Ishikawa (cell line): ENCODE data around the gene ELOVL7.

Source experiments
- CEBPB ChIP-seq: IDR thresholded peaks from 2 replicates; pipeline ENCODE4 v1.6.1; 2012
- CREB1 ChIP-seq: IDR thresholded peaks from 2 replicates; pipeline ENCODE4 v1.6.1; 2012; ENCODE audit warnings: low read depth
- EGR1 ChIP-seq: IDR thresholded peaks from 2 replicates; pipeline ENCODE4 v1.6.1; 2012
- EP300 ChIP-seq: IDR thresholded peaks from 2 replicates; pipeline ENCODE4 v1.6.1; 2012; ENCODE audit warnings: borderline replicate concordance
- FOXM1 ChIP-seq: IDR thresholded peaks from 2 replicates; pipeline ENCODE4 v1.6.1; 2012; ENCODE audit warnings: low read depth, borderline replicate concordance
- NFIC ChIP-seq: IDR thresholded peaks from 2 replicates; pipeline ENCODE4 v1.6.1; 2012
- RAD21 ChIP-seq: IDR thresholded peaks from 2 replicates; pipeline ENCODE4 v1.6.1; 2012; ENCODE audit warnings: low read depth
- TAF1 ChIP-seq: IDR thresholded peaks from 2 replicates; pipeline ENCODE4 v1.6.1; 2012; ENCODE audit warnings: low read depth, mild to moderate bottlenecking
- TCF12 ChIP-seq: IDR thresholded peaks from 2 replicates; pipeline ENCODE4 v1.6.1; 2012; ENCODE audit warnings: low read depth
- TEAD4 ChIP-seq: IDR thresholded peaks from 2 replicates; pipeline ENCODE4 v1.6.1; 2012
- YY1 ChIP-seq: IDR thresholded peaks from 2 replicates; pipeline ENCODE4 v1.6.1; 2012; ENCODE audit warnings: low read depth
- ZBTB7A ChIP-seq: IDR thresholded peaks from 2 replicates; pipeline ENCODE4 v1.6.1; 2012; ENCODE audit warnings: low read depth
- TF ChIP-seq, protein P1 (sequence below): IDR thresholded peaks from 2 replicates; pipeline ENCODE4 v1.6.1; 2012; ENCODE audit warnings: low read depth, mild to moderate bottlenecking
- TF ChIP-seq, protein P2 (sequence below): IDR thresholded peaks from 2 replicates; pipeline ENCODE4 v1.6.1; 2012
- TF ChIP-seq, protein P3 (sequence below): IDR thresholded peaks from 2 replicates; pipeline ENCODE4 v1.6.1; 2012

Gene ELOVL7

DNA sequence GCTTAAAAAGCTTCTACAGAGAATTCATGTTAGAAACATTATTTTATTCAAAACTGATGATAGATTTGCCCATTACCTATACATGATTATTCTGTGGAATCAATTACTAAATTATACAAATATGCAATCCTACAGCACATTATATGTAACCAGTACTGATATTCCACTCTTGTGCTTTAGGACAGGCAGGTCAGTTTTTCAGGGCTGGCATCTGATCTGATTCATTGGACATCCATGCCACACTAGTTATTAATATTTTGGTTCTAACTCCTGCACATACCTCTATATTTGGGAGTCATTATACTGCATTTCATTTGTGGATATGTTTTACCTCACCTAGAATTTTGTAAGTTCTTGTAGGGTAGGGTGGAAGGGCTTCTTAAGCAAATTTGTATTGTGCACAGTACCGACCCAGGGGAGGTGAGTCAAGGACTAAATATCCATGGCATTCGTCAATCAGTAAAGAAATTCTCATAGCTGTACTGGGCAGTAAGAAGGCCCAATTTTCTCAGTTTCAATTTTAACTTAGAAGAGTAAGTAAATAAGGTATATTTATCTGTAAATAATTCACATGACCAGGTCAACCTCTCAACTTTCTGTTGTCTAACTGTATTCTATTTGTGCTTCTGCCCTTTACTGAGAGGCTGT is 33.5 kb downstream of the ELOVL7 start:
- no peak for TF ChIP-seq NFIC
- peak; percentile 82 for TF ChIP-seq TEAD4

DNA sequence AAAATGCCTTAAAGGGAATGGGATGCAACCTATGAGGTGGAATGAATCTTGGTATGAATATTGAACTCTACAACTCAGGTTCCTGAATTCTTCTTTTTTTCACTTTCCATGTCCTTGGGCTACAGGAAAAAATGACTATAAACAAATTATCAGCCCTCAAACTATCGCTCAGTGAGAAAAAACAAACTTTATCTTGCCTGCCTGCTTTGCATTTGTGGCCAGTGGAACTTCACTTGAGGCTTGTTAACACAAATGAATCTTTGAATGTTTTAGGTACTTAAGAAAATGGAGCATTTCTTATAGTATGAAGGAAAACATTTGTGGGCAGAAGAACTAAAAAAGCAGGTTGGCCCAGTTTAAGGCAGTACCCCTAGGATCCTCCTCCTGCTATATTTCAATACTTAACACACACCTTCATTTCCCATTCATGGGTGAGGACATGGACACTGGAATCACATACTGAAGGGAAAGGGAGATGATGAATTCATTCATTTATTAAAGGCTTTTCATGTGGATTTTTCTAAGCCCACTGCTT is 34.1 kb downstream of the ELOVL7 start:
- no peak for TF ChIP-seq TAF1
- no peak for TF ChIP-seq ZBTB7A
- no peak for TF ChIP-seq TCF12
- no peak for TF ChIP-seq RAD21
- no peak for TF ChIP-seq YY1
- no peak for TF ChIP-seq FOXM1
- TF ChIP-seq, protein P1, sequence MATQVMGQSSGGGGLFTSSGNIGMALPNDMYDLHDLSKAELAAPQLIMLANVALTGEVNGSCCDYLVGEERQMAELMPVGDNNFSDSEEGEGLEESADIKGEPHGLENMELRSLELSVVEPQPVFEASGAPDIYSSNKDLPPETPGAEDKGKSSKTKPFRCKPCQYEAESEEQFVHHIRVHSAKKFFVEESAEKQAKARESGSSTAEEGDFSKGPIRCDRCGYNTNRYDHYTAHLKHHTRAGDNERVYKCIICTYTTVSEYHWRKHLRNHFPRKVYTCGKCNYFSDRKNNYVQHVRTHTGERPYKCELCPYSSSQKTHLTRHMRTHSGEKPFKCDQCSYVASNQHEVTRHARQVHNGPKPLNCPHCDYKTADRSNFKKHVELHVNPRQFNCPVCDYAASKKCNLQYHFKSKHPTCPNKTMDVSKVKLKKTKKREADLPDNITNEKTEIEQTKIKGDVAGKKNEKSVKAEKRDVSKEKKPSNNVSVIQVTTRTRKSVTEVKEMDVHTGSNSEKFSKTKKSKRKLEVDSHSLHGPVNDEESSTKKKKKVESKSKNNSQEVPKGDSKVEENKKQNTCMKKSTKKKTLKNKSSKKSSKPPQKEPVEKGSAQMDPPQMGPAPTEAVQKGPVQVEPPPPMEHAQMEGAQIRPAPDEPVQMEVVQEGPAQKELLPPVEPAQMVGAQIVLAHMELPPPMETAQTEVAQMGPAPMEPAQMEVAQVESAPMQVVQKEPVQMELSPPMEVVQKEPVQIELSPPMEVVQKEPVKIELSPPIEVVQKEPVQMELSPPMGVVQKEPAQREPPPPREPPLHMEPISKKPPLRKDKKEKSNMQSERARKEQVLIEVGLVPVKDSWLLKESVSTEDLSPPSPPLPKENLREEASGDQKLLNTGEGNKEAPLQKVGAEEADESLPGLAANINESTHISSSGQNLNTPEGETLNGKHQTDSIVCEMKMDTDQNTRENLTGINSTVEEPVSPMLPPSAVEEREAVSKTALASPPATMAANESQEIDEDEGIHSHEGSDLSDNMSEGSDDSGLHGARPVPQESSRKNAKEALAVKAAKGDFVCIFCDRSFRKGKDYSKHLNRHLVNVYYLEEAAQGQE: no peak
- TF ChIP-seq EP300: no peak
- no peak for TF ChIP-seq EGR1
- no peak for TF ChIP-seq CREB1
- no peak for TF ChIP-seq NFIC
- TF ChIP-seq, protein P2, sequence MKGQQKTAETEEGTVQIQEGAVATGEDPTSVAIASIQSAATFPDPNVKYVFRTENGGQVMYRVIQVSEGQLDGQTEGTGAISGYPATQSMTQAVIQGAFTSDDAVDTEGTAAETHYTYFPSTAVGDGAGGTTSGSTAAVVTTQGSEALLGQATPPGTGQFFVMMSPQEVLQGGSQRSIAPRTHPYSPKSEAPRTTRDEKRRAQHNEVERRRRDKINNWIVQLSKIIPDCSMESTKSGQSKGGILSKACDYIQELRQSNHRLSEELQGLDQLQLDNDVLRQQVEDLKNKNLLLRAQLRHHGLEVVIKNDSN: no peak
- no peak for TF ChIP-seq CEBPB
- no peak for TF ChIP-seq TEAD4
- TF ChIP-seq, protein P3, sequence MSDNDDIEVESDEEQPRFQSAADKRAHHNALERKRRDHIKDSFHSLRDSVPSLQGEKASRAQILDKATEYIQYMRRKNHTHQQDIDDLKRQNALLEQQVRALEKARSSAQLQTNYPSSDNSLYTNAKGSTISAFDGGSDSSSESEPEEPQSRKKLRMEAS: no peak

DNA sequence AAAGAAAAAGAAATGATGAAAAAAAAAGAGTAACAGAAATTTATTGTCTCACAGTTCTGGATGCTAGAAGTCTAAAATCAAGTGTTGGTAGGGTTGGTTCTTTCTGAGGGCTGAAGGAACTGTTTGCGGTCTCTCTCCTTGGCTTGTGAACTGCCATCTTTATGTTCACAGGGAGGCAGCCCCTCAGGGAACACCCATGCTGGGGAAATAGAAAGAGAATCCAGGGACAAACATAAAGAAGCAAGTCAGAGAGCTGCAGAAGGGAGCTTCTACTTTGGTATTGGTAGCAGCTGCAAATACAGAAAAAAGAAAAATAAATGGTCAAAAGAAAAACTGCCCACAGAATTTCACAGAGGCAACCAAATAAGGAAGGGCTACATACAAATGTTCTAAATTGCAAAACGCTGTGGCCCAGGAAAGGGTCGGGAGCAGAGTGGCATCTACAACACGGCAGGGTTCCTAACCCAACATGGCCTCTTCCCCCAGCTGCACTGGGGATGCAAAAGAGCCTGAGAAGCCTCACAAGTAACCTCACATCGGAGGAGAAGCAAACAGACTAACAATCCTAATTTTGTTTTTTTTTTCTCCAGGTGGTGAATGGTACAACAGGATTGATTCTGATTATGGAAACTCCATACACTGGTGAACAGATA is 37.4 kb downstream of the ELOVL7 start:
- TF ChIP-seq FOXM1: no peak
- no peak for TF ChIP-seq TEAD4
- no peak for TF ChIP-seq RAD21
- no peak for TF ChIP-seq ZBTB7A
- no peak for TF ChIP-seq CEBPB
- TF ChIP-seq, protein P2: no peak
- TF ChIP-seq CREB1: no peak
- TF ChIP-seq, protein P3: no peak
- no peak for TF ChIP-seq EGR1
- no peak for TF ChIP-seq TCF12
- TF ChIP-seq, protein P1: no peak
- TF ChIP-seq EP300: no peak
- no peak for TF ChIP-seq NFIC
- TF ChIP-seq TAF1: no peak

DNA sequence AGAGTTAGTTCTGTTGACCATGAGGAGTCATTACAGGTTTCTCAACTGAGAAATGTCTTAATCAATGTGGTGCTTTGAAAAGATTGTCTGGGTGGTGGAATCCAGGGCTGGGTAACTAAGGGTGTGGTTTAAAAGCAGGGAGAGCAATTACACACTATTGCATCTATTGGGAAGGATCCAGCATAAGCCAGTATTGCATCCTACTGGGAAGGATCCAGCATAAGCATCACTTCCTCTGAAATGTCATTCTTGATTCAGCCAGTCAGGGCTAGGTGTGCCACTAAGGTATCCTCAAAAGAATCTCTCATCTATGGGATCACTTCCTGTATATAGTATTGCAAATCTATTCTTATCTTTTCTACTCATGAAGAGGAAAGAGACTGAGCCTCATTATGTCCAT is 38.6 kb downstream of the ELOVL7 start:
- no peak for TF ChIP-seq EP300
- no peak for TF ChIP-seq NFIC

DNA sequence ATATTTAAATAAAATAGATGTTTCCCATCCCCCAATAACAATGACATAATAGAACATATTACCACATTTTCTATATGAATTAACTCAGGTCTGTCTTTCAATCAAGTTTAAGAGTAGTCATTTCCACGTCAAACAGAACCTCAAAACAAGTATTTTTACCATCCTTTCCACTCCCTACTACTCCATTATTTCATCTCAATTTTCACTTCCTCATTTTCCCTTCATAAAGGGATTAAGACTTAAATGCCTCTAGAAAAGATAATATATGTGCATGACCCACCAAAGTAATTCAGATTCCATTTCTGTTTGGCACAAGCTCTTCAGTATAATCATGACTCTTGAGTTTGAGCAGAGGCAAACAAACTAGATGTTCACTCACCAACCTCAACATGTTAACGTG is 40.4 kb downstream of the ELOVL7 start:
- TF ChIP-seq, protein P1: no peak
- TF ChIP-seq EGR1: no peak
